HG02981 (cell line): ENCODE results near the gene VPS13A.
A peak's percentile ranks its signal among the peaks of the same experiment; 100 is the strongest.
"Not testable (repeated sequence)": the region's sequence is repeated elsewhere in the genome, so short reads cannot be mapped to it uniquely, and the experiment has no call there.

ENCODE experiments used
- ATAC-seq: cut with Tn5 transposase; IDR thresholded peaks from one replicate; pipeline ENCODE4 v1.9.1; 2021; ENCODE audit warnings: mild to moderate bottlenecking, moderate library complexity; ENCODE audit not compliant: unreplicated experiment

VPS13A gene

DNA sequence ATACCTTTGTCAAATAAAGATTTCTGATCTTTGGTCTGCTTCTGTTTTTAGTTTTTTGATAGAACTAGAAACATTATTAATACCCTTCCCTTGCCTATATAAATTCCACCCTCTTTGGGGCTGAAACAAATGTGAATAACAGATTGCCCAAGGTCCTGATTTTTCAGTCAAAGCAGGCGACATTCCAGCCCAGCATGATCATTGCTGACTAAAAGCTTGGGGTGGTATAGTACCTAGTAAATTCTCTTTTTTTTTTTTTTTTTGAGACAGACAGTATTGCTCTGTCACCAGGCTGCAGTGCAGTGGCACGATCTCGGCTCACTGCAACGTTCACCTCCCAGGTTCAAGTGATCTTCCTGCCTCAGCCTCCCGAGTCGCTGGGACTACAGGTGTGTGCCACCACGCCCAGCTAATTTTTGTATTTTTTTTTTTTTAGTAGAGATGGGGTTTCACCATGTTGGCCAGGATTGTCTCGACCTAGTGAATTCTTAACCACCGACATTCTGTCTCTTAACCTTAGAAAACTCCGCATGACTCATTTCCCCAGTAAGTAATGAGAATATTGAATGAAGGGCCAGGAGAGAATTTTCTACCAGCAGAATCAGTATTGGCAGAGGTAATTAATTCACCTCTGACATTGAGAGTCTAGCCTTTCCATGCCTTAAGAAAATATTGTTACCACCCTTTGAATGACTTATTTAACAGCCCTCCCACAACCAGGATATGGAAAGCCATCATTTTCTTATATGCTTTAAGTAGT lies 244.4 kb downstream of the VPS13A start:
- ATAC-seq = no peak

DNA sequence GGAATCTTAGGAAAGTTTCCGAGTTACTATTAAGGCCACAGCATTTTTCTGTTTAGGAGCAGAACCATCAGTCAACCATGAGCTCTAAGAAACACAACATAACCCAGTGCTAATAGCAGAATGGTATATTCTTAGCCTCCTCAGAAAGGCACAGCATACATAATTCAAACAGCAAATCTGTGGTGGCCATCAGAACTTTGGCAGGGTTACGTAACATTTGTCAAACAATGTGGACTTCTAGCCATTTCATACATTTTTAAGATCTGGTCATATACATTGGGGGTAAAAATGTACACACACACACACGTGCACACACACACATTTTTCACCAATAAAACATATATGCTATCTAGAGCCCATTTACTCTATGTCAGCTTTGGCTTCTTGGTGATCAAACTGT lies 245.6 kb downstream of the VPS13A start:
- no peak for ATAC-seq

DNA sequence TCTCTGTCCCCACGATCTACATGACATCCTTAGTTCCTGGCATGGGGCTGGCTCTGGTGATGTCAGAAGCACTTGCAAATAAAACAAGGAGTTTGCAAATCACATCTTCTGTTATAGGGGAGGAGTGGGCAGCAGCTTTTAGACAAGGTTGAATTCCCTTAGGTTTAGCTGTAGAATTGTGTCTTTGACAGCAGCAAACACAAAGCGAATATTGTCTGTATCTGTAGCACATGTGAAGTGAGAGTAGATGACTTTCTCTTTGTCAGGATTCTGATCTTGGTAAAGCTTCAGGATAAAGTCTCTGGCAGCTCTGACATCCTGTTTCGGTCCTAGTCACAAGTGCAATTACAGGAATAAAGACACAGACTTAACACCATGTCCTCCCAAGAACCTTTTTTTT lies 246.5 kb downstream of the VPS13A start:
- ATAC-seq = no peak

DNA sequence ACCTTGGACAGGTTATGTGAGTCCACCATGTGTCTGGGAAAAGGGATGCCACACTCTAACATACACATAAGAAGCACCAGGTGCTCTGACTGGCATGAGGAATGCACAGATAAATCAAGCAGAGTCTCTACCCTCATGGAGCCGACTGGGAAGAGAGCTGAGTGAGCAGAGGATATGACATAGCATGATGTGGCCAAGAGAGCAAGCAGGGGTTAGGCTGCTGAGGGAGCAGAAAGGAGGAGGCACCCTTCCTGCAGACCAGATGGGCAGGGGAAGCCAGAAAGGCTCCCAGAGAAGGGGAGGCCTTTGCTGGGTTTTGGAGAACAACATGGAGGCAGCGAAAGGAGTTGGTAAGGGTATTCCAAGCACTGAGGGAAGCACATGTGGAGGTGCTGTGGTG lies 247.7 kb downstream of the VPS13A start:
- ATAC-seq = no peak

DNA sequence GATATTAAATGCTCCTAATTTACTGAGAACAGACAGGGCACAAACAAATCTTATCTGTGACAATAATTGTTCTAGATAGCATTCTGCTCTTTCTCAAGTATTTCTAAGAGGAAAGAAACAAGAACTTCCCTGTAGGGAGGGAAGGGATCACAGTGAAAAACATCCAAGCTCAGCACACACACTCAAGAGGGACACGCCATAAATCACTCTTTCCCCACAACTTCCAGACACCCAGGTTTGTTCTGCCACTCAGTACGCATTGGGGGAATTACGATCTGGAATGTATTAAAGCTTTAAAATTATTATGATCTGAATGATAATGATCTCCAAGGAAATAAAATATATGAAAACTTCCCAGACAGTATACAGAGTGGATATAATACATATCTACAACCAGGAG lies 249.4 kb downstream of the VPS13A start:
- no peak for ATAC-seq

DNA sequence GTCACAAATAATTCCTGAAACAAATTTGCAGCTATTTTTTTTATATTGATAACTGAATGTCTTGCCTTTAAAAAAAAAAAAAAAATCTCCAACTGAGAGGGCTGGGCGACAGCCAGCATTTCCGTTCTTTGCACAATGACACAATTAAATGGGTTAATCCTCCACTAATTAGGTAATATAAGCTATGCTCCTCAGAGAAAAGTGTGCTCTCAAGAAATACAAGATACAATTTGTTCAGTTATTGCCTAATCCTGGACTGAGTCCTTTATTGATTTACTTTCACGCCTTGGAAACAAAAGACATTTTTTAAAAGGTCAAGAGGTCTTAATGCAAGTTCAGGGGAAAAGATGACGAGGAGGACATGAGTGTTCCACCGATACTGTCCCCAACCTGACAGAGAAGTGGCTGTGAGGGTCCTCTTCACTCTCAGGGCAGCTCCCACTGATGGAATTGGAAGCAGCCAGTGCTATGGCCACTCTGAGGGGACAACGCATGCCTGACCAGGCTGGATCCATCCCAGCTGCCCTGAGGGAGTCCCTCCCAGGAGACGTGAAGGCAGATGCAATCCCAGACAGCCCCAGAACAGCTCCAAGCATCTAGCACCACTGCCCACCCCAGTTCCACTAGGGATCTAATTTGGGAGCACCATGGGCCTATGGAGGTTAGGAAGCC lies 250.1 kb downstream of the VPS13A start:
- ATAC-seq = no peak

DNA sequence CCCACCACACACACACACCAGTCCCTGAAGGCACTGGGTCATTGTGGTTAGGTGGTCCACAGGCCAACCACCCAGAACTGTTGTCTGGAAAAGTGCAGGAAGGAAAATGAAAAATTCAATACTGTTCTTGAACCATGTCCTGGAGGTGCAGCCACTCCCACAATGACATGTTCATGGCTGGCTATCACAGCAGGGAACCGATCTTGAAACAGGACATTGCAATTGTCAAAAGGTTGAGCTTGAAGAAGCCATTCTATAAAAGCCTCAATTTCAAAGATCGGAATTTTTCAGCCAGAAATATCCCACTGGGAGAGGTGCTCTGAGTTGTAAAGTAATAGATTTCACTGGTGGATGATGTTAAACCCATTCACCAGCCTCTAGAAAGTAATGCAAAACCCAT lies 252.6 kb downstream of the VPS13A start:
- no peak for ATAC-seq

DNA sequence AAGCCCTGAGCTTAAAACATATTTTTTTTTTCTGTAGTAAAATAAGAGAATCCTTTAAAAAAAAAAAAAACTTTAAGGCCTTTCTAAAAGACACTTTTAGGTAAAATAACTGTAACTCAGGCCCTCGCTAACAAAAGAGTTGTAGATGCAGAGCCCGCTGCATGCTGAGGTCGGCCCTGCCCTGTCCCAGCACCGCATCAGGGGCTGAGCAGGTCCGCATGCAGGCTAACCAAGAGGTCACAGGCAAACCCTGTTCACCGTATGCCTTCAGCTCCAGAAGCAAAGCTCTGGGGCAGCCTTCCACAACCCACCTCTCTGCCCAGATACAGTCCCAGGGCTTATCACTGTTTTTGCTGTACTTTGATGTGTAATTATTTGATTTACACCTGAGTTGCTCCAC lies 254.7 kb downstream of the VPS13A start:
- ATAC-seq = no peak

DNA sequence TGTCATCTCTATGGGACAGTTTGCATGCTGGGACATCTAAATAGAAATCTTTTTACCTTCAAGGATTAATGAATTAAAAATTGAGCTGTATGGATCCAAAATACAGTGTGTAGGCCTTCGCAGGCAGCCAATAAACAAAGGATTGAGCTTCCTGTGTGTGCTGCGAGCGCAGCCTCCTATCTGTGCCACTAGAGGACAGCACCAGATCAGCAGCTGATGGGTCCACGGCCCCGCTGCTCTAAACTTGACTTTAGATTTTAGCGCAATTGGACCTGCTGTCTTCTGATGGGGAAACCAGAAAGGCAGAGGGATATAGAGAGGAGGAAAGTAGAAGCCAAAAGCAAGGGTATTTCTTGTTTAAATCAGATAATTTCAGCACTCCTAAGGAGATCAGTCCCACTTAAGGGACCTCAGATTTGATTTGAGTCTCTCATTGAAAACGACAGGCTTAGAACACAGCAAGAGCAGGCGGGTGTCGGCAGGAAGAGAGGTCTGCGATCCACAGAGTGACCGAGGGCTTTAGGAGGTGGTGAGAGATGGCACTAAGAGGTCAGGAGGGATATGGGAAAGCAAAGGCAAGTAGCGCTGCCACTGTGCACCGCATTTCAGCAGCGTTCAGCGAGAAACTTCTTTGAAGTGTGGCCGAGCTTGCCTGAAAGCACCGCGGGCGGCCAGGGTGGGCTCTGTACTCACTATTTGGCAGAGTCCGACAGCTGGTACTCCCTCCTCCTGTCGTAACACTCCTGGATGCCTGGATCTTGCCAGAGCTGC lies 256.5 kb downstream of the VPS13A start:
- peak; percentile 84 for ATAC-seq

DNA sequence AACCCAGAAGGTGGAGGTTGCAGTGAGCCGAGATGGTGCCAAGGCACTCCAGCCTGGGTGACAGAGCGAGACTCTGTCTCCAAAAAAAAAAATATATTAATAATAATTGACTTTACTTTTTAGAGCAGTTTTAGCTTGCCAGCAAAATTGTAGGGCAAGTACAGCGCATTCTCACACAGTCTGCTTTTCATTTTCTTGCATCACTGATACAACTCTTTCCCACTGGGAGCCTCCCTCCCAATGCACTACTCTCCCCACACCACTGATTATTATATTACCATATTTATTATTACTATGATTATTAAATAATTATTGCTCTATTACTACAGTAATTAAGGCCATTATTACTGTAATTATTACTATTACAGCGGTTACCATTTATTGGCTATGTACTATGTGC lies 257.9 kb downstream of the VPS13A start:
- ATAC-seq = no peak

DNA sequence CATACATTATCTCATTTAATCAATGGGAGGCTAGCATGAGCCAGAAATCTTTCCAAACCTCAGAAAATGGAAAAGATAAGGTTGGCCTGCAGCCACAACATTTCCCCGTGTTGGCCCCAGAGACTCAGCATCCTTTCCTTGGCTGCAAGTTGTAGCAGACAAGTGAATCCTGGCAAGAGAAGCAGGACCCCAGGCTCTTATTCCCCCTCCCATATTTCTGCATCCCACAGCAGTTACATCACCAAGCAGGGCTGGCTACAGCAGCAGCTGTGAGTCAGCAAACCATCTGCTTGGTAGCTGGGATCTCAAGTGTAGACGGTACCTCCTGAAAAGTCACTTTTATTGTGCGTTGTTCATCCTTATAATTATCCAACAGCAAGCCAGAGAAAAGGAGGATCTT lies 258.4 kb downstream of the VPS13A start:
- no peak for ATAC-seq

DNA sequence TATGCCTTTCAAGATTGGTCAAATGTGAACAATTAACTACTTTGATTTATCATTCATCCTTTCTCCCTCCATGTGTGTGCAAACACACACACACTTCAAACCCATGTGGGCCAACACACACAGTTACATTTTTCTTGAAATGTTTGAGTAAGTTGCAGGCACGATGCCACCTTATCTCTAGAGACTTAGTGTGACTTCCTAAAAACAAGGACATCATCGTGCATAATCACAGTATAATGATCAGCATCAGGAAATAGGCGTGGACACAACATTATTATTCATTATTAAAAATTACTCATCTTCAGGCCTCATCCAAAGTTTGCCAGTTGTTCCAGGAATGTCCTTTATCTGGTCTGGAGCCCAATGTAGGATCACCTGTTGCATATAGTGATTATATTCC lies 261.3 kb downstream of the VPS13A start:
- no peak for ATAC-seq

DNA sequence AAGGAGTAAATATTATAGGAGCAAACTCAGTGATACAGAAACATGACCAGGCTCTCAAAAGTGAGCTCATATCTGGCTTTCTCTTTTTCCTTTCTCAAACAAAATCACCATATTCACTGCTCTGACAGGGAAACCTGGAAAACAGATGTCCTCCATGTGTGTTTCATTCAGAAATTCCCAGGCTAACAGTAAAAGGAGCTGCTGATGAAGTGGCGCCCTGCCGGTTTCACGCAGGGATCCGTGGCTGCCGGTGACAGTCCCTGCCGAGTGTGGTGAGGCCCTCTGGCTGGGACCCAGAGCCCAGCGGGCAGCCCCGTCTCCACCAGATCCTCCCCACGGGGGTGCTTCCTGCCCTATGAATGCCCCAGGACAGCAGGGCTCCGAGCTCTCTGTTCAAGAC lies 262.7 kb downstream of the VPS13A start:
- ATAC-seq = no peak

DNA sequence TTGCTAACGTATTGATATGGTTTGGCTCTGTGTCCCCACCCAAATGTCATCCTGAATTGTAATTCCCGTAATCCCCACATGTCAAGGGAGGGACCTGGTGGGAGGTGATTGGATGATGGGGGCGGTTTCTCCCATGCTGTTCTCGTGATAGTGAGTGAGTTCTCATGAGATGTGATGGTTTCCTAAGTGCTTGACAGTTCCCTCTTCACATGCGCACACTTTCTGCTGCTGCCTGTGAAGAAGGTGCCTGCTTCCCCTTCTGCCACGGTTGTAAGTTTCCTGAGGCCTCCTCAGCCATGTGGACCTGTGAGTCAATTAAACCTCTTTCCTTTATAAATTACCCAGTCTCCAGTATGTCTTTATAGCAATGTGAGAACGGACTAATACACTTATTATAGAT lies 263.8 kb downstream of the VPS13A start:
- not testable (repeated sequence) for ATAC-seq

DNA sequence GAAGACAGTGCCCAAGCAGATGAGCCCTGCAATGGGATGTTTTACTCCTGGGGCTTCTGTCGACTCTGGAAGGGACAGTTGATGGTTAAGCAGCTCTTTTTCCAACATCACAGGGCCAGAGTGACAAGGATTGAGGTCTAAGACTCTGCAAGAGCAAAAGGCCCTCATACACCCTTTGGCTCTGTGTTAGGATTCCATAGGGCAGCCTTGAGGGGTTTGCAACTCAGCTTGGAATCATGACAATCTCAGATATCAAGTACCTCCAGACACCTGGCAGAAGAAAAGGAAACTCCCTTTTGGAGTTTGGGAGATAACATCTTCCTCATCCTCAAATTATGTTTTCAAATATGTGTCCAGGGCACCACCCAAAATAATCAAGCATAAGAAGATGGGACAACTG lies 265.1 kb downstream of the VPS13A start:
- no peak for ATAC-seq

DNA sequence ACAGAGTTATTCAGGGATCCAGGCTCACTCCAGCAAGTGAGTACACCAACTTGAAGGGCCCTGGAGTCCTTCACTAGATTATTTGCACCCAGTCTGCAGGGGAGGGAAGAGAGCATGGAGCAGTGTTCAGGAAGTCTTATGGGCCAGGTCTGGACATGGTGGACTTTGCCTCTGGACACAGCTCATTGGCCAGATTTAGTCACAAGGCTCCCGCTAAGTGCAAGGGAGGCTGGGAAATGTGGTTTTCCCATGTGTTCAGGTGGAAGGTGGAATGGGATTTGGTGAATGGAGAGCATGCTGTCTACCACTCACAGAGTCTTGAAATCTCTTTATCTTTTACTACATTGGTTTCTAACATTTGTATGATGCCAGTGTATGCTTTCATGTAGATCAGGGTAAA lies 270.3 kb downstream of the VPS13A start:
- no peak for ATAC-seq

DNA sequence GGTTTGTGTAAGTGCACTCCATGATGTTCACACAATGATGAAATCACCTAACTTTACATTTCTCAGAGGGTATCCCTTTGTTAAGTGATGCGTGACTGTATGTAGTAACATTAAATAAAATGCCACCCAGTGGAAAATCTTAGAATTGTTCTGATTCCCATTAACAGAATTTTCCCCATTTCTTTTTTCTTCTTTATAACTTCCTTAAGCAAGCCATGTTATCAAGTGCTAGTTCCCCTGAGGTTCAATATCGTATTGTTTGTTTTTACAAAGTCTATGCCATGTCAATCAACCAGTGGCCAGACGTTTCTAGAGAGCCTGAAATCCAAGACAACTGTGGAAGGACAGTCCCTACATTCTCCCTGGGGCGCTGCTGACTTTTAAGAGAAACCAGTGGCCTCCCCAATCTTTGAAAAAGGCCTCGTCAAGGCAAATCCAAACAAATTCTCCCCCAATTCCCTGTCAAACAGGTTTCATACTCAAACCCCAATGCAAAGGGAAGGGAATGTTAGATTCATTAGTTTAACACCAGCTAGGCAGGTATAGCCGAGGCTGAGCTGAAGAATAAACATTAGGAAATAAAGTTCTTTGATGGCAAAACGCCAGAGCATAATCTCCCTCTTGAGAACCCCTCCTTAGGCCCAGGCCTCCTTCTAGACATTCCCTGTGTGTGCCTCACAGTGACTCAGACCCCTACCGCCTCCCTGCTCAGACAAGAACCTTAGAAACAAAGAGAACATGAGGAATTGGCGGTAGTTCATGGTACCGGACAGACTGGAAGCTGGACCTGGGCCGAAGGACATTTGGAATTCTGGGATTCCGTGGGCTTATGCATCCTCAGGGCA lies 272.1 kb downstream of the VPS13A start:
- ATAC-seq = no peak

DNA sequence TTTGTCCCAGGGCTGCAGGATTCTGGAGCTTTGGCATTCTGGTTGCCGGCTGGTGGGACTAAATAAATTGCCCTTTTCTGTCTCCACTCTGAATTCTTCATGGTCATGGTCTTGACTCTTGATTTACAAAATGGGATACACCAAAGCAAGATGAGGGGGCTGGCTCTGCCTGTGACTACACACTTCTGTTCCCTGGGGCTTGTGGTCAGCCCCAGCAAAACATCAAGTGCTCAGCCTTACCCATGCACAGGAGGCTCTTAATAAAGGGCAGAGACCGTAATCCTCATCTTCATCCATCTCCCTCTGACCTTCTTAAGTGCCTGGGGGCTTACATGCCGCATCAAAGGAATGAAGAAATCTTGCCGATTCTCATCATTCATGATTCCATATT lies 272.7 kb downstream of the VPS13A start:
- ATAC-seq = no peak

DNA sequence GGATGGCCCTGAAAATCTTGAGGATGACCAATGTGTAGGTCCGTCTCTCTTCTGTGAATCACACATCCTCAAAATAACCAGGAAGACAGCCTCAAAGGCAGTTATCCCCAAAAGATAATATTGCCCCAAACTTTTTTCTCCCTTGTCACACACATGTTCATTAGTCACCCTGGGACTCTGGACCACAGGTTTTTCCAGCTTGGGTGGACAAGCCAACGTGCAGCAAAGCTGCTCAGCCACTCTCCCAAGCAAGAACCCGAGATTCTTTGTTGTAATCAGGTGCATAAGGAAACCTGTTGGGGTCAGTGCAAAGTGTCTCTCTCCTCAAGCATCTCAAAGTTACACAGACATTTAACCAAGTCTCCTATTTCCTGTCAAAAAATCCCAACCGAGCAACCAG lies 274.2 kb downstream of the VPS13A start:
- no peak for ATAC-seq

DNA sequence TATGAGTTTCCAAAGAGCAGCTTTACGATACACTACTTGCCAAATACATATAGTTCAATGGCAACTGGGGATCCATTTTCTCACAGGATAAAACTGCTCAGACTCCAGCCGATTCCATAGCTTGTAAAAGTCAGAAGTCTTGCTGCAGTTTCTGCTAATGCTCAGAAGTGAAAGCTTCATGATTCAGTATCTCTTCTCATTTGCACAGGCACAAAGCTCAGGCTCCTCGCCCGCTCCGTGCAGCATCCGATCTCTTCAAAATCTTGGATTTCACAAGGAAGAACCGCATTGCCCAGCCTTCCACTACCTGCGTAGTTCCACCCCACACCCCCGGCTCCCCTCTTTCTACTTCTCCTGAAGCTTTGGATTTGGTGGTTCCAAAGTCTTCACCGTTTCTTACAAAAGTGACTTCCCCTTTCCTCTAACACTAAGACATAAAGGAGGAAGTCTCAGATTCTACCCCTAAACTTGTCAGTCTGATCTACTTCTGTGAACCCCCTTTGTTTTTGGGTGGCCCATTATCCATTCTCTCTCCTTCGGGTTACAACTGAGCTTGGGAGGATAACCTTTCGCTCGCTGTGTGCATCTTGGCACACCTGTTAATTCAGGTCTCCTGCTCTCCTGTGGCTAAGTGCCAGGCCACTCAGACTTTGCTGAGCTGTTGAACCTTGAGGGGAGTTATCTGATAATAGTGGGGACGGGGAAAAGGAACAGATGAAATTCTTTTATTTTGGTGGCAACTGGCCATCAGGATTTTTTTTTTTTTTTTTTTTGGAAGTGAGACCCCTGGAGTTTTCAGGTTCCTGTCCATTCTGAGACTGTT lies 276.7 kb downstream of the VPS13A start:
- ATAC-seq = no peak
